GM21526 (cell line): Measurements from ENCODE around the gene ZNF768.
A peak's percentile ranks its signal among the peaks of the same experiment; 100 is the strongest.

Source experiments
- ATAC-seq: cut with Tn5 transposase; IDR thresholded peaks from one replicate; pipeline ENCODE4 v1.9.1; 2021; ENCODE audit warnings: moderate library complexity; ENCODE audit not compliant: unreplicated experiment, low FRiP score

Gene ZNF768

DNA sequence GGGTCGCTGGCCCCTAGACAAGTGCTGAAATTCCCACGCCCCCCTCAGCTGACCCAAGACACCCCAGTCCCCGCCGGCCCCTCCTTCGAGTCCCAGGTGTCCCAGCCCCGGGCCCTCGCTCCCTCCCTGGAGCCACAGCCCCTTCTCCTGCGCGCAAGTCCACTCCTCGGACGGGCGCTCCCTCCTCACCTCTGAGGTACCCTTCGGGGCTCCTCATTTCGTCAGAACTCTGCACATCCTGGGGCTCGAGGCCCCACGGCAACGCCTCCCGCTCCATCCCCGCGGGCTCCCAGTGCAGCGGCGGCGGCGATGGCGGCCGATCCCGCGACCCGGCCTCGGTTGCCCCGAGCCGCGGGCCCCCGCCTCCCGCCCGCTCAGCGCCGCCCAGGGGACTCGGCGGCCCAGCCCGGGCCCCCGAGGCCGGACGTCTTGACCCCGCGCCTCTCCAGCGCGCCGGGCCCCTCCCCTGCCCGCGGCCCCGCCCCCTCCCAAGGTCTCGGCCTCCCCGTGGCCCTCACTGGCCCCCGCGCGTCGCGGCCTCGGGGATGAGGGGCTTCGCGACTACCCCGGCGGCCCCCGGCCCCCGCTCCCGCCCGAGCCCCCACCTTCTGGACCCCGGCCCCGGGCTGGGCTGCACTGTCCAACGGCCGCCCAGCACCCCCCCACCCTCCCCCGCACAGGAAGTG lies at the start of gene ZNF768:
Gene ZNF768, minus strand, starts transcription at position 430 of the 686 bp plus-strand sequence. Its CDS starts 153 bp downstream, at position 277.
- no peak for ATAC-seq

DNA sequence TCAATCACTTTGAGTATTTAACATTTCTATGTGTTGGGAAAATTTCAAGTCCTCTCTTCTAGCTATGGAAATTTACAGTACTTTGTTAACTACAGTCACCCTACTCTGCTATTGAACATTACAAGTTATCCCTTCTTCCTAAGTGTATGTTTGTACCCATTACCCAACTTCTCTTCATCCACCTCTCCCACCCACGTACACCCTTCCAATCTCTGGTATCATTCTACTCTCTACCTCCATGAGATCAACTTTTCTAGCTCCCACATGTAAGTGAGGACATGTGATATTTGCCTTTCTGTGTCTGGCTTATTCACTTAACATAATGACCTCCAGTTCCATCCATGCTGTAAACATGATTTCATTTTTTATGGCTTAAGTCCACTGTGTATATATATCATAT lies 48.3 kb upstream of the ZNF768 start:
- no peak for ATAC-seq

DNA sequence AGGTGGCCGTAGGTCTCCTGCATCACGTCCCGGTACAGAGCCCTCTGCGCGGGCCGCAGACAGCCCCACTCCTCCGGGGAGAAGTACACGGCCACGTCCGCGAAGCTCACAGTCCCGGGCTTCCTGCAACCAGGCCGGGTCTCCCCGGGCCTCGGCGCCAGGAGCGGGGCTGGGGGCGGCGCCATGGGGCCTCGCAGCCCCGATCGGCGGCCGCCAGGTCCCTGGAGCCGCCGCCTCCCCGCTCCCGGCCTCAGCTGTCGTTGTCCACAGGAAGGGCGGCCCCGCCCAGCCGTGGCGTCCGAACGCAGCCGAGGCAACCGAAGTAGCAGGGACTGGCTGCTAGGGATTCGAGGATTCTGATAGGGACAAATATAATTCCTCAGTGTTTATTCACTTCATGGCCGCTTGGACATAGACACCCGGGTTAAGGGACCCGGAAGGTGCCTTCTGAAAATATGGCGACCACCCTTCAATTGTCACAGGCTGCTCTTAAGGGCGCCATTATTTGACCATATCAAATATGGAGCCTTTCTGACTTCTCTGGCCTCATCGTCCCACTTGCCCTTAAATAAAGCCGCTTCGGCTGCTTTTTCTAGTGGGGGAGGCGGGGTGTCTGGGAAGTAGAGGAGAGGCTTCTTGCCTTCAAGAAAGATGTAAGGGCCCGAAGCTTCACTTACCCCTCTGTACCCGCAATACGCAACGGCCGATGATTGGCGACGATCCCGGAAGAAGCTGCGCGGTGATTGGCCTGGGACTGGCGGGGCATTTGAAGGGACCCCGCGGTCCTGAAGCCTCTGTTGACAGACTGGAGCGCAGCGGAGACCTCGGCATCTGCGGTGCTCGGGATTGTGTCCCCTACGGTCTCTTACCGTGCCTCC lies 45.3 kb upstream of the ZNF768 start, which contains the start of gene ZNF688:
Gene ZNF688, minus strand, starts transcription at position 270 of the 878 bp plus-strand sequence. Its CDS starts 85 bp downstream, at position 185.
- ATAC-seq = peak; percentile 59

DNA sequence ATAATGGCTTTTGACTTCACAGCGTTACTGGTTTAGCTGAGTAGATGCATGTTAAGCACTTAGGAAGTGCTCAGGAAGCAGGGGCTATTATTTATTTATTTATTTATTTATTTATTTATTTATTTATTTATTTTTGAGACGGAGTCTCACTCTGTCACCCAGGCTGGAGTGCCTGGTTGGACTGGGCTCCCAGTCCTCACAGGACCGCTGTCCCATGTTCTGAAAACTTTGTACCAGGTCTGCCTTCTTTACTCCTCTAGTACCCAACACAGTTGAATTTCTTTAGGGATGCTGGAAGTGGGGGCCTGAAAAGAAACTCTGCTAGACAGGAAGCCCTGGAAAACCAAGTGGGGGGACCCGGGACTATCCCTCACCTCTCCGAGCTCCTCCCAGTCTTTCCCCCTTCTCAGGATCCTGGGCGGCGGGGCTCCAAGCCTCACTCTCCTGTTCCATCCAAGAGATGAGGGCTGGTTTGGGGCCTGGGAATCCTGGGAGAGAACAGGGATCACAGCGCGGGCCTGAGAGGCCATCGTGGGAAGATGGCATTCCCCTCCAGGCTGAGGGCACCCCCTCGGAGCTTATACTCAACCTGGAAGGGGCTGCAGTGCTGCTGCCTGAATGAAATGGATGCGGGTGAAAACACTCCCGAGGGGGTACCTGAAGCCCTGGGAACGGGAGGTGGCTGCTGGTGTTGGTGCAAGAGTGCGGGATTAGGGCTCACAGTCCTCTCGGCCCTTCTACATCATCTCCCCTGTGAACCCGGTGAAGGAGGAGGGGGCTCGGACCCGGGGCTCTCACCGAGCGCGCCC lies 44.5 kb upstream of the ZNF768 start:
- no peak for ATAC-seq

DNA sequence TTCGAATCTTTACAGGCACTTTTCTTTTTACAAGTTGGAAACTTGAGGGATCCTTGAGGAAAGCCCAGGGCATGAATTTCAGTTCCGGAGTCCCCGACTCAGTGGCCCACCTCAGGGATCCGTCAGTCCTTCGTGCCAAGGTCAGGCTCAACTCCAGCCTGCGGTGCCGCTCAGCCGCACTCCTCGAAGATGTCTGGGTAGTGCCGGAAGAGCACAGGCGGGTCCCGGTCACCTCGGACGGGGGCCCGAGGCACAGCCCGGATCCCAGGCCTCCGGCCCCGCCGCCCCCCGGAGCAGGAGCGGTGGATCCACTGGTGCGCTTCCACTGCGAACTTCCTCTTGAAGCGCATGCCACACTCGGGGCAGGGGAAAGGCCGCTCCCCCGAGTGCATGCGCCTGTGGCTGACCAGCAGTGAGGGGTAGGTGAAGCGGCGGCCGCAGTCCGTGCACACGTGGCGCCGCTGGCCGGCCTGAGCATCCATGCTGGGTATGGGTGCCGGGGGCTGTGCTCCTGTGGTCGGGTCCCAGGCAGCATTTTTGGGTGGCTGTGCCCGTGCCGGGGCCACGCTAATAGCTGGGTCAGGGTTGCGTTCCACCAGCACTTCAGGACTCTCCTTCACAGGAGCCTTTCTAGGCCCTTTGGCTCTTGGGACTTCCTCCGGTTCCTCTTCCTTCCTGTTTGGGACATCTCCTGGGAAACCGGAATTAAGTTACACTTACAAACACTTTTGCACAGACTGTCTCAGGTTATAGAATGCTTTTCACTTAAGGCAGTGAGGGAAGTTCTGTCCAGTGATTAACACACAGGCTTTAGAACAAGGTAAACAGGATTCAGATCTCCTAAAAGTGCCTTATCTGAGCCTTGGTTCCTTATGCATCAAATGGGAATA lies 43.6 kb upstream of the ZNF768 start:
- ATAC-seq = no peak

DNA sequence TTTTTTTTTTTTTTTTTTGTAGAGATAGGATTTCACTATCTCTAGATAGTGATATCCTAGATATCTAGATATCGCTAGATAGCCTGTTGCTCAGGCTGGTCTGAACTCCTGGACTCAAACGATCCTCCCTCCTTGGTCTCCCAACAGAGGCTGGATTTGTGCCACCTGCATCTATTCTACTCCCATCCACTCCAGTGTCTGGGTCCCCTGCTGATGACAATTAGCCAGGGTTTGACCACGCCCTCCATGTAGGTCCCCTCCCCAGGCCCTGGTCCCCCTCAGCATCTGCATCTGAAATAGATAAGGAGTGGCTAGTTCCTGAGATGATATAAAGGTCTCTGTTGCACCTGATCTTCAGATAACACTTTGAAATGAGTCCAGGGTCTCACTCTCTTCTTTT lies 42.9 kb upstream of the ZNF768 start:
- ATAC-seq = no peak

DNA sequence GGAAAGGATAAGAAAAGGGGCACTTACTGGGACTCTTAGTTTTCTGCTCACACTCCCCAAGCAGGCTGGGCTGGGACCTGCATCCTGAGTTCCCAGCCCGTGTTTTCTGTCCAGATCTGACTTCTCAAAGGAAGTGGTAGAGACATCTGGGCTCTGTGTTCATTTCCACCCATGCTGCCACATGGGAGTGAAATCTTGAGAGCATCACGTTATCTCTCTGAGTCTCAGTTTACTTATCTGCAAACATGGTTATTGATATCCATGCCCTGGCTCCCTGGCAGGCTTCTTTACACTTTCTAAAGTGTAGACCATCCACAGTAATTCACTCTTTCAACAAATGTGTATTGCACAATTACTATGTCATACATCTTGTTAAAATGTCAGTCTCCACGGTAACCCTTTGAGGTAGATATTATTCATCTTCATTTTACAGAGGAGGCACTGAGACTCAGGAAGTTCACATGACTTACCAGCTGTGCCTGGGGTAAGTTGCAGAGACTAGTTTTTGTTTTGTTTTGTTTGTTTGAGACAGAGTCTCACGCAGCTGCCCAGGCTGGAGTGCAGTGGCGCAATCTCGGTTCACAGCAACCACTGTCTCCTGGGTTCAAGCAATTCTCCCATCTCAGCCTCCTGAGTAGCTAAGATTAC lies 41.7 kb upstream of the ZNF768 start:
- no peak for ATAC-seq

DNA sequence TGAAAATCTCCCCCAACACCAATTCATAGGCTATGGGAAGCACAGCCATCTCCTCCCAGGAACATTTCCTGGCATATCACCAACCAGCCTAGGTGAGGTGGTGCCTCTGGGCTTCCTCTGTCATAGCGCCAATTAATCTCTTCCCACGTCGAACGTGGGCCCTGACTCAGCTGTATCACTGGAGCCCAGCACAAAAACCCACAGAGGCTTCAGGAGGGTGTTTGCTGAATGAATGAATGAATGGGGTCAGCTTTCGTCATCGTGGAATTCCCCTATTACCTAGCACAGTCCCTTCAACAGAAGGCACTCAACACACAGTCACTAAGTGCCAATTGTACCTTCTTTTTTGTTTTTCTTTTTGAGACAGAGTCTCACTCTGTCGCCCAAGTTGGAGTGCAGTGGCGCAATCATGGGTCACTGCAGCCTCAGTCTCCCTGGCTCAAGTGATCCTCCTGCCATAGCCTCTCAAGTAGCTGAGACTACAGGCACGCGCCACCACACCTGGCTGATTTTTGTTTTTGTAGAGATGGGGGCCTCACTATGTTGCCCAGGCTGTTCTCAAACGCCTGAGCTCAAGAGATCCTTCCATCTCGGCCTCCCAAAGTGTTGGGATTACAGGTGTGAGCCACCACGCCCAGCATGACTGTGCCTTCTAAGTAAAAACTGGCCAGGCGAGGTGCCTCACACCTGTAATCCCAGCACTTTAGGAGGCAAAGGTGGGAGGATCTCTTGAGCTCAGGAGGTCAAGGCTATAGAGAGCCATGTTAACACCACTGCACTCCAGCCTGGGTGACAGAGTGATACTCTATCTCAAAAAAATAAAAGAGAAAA lies 41.0 kb upstream of the ZNF768 start:
- no peak for ATAC-seq

DNA sequence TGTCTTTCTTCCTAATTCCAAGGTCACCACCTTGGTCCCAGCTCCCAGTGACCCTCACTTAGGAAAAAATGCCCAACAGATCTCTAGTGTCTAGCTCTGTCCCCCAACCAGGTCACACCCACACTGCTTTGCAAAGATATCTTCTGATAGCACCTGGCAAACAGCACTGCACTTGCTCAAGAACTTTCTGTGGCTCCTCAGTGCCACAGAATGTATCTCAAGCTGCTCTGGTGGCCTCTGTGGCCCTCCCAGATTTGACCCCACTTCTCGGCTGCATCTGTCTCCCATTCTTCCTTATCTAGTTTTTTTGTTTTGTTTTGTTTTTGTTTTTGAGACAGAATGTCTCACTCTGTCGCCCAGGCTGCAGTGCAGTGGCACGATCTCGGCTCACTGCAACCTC lies 40.2 kb upstream of the ZNF768 start:
- ATAC-seq = no peak

DNA sequence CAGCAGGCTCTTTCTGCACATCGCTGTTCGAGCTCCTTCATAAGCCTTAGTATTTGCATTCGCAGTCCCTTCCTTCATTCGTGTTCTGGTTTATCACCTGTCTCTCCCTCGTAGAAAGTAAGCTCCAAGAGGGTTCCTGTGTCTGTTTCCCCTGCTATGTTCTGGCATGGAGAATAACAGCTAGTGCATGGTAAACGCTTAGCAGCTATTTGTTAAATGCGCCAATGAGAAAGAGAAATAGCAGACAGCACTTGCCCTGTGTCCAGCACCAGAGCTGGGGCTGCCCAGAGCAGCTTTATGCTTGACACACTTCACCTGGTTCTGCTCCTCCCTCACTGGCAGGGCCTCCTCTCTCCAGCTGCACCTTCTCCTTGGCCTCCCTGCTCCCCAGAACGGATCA lies 39.6 kb upstream of the ZNF768 start:
- no peak for ATAC-seq

DNA sequence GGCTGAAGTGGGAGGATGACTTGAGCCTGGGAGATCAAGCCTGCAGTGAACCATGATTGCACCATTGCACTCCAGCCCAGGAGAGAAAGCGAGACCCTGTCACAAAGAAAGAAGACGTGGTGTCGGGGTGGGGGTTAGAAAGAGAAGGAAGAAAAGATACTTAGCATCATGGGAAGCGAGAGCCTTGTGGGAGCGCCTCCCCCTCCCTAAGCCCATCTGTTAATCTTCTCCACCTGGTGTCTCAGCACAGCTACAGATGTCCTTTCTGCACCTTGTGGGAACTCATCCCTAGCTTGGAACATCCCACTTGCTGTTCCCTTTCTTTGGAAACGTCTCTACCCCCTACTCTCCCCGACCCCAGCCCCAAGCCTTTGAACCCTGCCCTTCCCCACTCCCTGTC lies 39.2 kb upstream of the ZNF768 start:
- no peak for ATAC-seq

DNA sequence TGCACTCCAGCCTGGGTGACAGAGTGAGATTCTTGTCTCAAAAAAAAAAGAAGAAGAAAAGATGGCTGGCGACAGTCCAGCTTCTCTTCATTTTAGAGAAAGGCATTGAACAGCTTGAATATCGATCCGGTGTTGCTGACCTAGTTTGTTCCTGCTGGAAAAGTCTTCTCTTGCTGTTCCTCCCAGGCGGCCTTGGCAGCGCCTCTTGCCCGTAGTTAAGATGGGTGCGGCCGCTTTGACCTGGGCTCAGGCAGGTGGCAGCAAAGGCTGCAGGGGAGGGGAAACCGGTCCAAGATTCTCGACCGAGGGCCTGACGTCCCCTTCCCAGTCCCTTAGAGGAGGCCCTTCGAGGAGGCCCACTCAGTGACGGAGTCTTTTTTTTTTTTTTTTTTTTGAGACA lies 35.7 kb upstream of the ZNF768 start:
- ATAC-seq = no peak

DNA sequence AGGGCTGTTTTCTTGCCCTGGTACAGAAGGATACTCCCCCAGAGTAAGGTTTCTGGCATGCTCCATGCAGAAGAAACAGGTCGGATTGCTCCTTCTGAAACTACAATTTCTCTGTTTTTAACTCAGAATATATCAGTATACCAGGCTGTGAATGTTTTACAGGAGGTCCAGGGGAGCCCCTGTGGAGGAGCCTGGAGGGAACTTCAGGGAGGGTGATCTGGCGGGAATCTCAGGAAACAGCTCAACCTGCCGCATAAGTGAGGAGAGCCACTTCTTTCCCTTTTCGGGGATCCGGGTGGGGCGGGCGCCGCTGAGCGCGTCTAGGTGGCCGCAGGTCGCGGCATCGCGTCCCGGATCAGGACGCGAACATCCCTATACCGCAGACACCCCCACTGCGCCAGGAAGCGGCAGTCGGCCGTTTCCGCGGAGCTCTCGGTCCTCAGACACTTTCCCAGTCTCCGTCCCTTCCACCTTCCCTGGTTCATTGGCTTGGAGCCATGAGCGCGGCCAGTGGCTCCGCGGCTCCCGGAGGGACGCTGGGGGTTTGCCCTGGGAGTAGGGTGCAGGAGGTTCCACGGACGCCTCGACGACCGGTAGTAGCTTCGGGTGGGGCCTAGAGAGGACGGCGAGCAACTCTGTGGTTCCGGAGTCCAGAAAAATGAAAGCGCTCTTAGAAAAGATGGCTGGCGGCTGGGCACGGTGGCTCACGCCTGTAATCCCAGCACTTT lies 34.9 kb upstream of the ZNF768 start:
- ATAC-seq = no peak

DNA sequence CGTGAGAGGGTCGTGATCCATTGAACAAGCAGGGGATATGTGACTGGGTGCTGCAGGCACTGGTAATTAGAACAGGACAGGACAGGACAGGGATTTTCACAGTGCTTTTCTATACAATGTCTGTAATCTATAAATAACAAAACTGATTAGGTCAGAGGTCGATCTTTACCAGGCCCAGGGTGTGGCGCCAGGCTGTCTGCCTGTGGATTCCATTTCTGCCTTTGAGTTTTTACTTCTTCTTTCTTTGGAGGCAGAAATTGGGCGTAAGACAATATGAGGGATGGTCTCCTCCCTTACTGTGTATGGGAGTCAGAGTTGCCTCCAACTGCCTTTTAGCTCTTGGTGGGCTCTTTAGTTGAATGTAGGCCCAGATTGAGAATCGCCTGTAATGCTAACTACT lies 33.3 kb upstream of the ZNF768 start:
- no peak for ATAC-seq

DNA sequence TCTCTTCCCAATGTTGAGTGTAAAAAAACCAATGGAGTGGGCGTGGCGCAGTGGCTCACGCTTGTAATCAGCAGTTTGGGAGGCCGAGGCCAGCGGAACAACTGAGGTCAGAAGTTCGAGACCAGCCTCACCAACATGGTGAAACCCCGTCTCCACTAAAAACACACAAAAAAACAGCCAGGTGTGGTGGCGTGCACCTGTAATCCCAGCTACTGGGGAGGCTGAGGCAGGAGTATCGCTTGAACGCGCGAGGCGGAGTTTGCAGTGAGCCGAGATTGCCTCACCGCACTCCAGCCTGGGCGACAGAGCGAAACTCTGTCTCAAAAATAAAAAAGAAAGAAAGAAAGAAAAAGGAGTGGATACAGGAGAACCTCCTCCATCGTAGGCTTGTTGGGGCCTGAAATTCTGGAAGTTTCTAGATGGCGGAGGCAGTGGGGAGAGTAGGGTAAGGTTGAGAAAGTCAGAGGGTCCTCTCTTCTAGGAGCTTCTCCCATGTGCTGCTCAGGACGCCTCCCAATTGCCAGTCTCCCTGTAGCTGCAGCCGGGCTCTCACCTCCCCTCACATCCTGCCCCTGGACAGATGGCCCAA lies 32.5 kb upstream of the ZNF768 start:
- no peak for ATAC-seq

DNA sequence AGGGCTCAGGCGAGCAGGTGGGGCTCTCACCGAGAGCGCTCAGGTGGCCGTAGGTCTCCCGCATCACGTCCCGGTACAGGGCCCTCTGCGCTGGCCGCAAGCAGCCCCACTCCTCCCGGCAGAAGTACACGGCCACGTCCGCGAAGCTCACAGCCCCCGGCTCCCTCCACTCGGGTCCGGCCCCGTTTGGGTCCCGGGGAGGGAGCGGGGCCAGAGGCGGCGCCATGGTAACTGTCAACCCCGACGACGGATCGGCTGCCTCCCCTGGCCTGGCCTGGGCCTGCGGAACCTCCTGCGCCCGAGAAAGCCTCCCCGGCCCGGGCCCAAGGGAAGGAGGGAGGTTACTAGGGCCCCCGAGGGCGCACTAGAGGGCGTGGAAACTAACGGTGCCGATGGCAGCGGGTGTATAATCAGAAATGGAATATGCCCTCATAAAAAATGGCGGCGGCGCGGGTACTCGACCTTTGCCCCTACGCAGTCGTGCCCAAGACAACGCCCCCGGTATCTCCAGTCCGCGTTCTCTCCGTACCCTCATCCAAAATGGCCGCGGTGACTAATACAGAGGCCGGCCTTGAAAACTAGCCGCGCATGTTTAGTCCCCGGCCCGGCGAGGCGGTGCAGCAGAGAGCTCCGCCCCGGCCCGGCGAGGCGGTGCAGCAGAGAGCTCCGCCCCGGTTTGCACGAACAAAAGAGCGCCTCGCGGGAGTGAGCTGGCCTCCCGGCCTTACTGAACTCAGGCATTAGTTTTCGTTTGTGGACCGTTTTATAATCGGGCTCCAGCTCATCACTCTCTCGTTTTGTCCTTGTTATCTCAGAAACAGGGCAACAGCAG lies 31.8 kb upstream of the ZNF768 start, which contains the start of gene ZNF764:
Gene ZNF764, minus strand, starts transcription at position 418 of the 832 bp plus-strand sequence. Its CDS starts 192 bp downstream, at position 226.
- peak; percentile 73 for ATAC-seq

DNA sequence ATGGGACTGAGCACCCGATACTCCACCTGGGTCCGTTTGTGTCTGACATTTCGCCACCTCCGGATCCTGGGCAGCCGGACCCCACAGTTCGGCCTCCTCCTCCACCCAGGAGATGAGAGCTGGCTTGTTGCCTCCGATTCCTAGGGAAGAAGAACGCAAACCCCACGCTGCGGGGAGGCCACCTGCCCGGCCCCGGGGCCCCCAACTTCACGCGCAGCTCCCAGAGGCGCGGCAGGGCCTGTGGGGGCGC lies 31.3 kb upstream of the ZNF768 start:
- no peak for ATAC-seq
